Right lobe of liver (tissue), 4 donors: ENCODE measurements around the gene TTLL10.

Experiments used
- CTCF ChIP-seq, 4 donors: fragments of 200-600 bp in 3 of 4; fragments of 450-650 bp in 1 of 4; IDR thresholded peaks; one replicate each; pipeline versions ENCODE4 v1.5.1 to v1.8.0; 2016 to 2022; ENCODE audit warnings: antibody characterized with exemption in 4 of 4, mild to moderate bottlenecking in 2 of 4
- POLR2A ChIP-seq: fragments of 450-650 bp; IDR thresholded peaks from one replicate; pipeline ENCODE4 v1.6.1; 2017; ENCODE audit warnings: antibody characterized with exemption, mild to moderate bottlenecking
- donor health status: DM: no; HTN: no; CAD: no.
- donor health status: DM: no; HTN: no; CAD: no.
- donor health status: DM: no; HTN: yes; CAD: no.

- TF ChIP-seq CTCF (IDR thresholded peaks at IDR 0.05) (no peak), POLR2A (no peak)
These were observed 48.7 kb upstream of the TTLL10 start for GRCh38 chr1:1124786-1125642.
